ENCODE measurements around the gene SMARCB1. TPM values are rescaled to one million over a fixed set of nuclear protein-coding genes. Genes with fewer than 3 reads are reported as not detected.

Gene SMARCB1
- total RNA-seq, 1 experiment from 2014 or later = 88.2 TPM

DNA sequence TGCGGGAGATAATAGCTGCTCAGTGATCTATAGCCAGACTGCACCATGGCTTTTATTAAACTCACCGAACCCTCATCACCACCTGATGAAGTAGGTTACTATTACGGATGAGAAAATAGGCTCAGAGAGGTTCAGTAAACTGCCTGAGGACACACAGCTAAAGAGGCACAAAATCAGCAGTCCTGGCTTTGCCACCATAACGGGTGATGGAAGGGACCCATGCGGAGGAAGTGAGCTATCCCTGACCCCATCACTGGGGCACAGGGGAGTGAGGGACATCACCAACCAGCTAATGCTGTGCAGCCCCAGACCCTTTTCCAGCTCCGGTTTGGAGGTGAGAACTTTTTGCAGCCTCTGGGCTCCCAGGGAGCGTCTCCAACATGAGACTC is 59.3 kb downstream of the SMARCB1 start:
- no peak for DNase-seq
- intact Hi-C loops (cut with micrococcal nuclease; ENCODE audit: unreplicated experiment) = loop anchor here (5.0 kb wide), 2 partner anchors 79 to 304 kb away; partner anchors contain the start of gene CHCHD10
- peaks cover 21% of the 10 kb centered on the region for H3K27me3 Mint-ChIP-seq (ENCODE audit: unreplicated experiment)
- no TSS peak for BruUV-seq (replicated peaks)
- H3K4me1 Mint-ChIP-seq (ENCODE audit: low read depth, unreplicated experiment) = no peaks in the 10 kb centered on the region
- H3K9me3 Mint-ChIP-seq (ENCODE audit: low read depth, unreplicated experiment) = no peaks in the 10 kb centered on the region
- no peak overlapping the region for H3K27ac Mint-ChIP-seq (ENCODE audit: unreplicated experiment)
- H3K36me3 Mint-ChIP-seq (ENCODE audit: insufficient read depth, unreplicated experiment) = peaks cover 8% of the 10 kb centered on the region
- CTCF ChIA-PET = interaction anchor here (0.7 kb wide), 1 partner anchor 75 kb away, joined by 3 read pairs; no protein-coding TSS in a partner anchor
- TF ChIP-seq, protein P1, sequence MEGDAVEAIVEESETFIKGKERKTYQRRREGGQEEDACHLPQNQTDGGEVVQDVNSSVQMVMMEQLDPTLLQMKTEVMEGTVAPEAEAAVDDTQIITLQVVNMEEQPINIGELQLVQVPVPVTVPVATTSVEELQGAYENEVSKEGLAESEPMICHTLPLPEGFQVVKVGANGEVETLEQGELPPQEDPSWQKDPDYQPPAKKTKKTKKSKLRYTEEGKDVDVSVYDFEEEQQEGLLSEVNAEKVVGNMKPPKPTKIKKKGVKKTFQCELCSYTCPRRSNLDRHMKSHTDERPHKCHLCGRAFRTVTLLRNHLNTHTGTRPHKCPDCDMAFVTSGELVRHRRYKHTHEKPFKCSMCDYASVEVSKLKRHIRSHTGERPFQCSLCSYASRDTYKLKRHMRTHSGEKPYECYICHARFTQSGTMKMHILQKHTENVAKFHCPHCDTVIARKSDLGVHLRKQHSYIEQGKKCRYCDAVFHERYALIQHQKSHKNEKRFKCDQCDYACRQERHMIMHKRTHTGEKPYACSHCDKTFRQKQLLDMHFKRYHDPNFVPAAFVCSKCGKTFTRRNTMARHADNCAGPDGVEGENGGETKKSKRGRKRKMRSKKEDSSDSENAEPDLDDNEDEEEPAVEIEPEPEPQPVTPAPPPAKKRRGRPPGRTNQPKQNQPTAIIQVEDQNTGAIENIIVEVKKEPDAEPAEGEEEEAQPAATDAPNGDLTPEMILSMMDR (IDR thresholded peaks at IDR 0.05; ENCODE audit: unreplicated experiment) = no peak
- no peak overlapping the region for H3K4me3 Mint-ChIP-seq (ENCODE audit: low read depth, unreplicated experiment)

DNA sequence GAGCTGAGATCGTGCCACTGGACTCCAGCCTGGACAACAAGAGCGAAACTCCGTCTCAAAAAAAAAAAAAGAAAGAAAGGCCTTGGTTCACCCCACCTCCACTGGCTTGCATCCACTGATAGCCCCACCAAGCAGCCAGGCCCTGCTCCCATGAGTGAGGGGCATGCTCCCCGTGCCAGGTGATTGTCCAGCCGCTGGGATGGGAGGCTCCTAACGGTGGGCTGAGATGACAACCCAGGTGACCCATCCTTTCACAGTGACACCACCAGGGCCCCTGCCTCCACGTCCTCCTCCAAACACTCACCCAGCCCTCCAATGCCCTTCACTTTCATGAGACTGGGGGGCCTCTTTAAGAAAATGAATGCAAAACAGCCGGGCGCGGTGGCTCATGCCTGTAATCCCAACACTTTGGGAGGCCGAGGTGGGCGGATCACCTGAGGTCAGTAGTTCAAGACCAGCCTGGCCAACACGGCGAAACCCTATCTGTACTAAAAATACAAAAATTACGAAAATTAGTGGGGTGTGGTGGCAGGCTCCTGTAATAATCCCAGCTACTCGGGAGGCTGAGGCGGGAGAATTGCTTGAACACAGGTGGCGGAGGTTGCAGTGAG is 60.6 kb downstream of the SMARCB1 start:
- no peaks in the 10 kb centered on the region for H3K4me1 Mint-ChIP-seq (ENCODE audit: low read depth, unreplicated experiment)
- CTCF ChIA-PET = interaction anchor here (0.6 kb wide), 1 partner anchor 71 kb away, joined by 4 read pairs; no protein-coding TSS in a partner anchor
- H3K27ac Mint-ChIP-seq (ENCODE audit: unreplicated experiment) = no peak overlapping the region
- DNase-seq = no peak
- no peaks in the 10 kb centered on the region for H3K9me3 Mint-ChIP-seq (ENCODE audit: low read depth, unreplicated experiment)
- TF ChIP-seq, protein P1 (IDR thresholded peaks at IDR 0.05; ENCODE audit: unreplicated experiment) = no peak
- peaks cover 8% of the 10 kb centered on the region for H3K27me3 Mint-ChIP-seq (ENCODE audit: unreplicated experiment)
- H3K36me3 Mint-ChIP-seq (ENCODE audit: insufficient read depth, unreplicated experiment) = peaks cover 8% of the 10 kb centered on the region
- BruUV-seq (replicated peaks) = no TSS peak
- no peak overlapping the region for H3K4me3 Mint-ChIP-seq (ENCODE audit: low read depth, unreplicated experiment)
- intact Hi-C loops (cut with micrococcal nuclease; ENCODE audit: unreplicated experiment) = loop anchor here (5.0 kb wide), 2 partner anchors 80 to 305 kb away; partner anchors contain the start of gene CHCHD10

DNA sequence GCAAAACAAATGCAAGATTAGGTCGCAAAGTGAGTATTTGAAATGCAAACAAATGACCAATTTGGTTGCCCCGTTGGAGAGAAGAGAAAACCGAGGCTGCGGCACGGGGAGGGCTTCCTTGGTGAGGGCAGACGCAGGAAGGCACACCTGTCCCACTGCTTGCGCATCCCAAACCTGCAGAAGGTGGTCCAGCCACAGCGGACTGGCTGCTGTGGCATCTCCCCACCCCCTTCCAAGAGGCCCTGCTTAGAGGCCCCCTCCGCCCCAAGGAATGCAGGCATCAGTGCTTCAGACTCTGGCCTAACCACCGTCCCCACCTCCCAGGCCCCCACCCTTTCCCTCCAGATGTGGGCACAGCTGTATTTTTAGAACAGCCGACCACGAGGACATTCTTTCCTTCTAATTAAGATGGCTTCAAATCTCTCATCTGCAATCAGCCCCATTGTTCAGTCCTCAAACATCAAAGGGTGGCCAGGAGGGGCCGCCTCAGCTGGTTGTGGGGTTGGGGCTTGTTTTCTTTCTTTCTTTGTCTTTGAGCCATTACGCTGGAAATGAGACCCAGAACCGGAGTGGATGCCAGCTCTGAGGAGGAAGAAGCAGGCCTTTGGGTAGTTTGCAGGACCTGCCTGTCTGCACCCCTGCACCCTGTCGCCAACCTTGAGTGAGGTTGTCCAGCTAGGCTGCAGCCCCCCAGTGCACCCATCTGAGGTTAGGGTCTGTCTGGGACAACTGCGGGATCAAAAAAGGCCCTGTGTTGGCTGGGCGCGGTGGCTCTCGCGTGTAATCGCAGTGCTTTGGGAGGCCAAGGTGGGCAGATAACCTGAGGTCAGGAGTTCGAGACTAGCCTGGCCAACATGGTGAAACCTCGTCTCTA is 61.5 kb downstream of the SMARCB1 start:
- Mint-ChIP-seq H3K9me3 (ENCODE audit: low read depth, unreplicated experiment) (no peaks in the 10 kb centered on the region), H3K4me3 (ENCODE audit: low read depth, unreplicated experiment) (no peak overlapping the region), H3K27me3 (ENCODE audit: unreplicated experiment) (peaks cover 8% of the 10 kb centered on the region), H3K36me3 (ENCODE audit: insufficient read depth, unreplicated experiment) (peaks cover 8% of the 10 kb centered on the region), H3K27ac (ENCODE audit: unreplicated experiment) (no peak overlapping the region), H3K4me1 (ENCODE audit: low read depth, unreplicated experiment) (no peaks in the 10 kb centered on the region)
- no peak for DNase-seq
- TF ChIP-seq, protein P1 (IDR thresholded peaks at IDR 0.05; ENCODE audit: unreplicated experiment) = no peak
- CTCF ChIA-PET = no interaction called here
- intact Hi-C loops (cut with micrococcal nuclease; ENCODE audit: unreplicated experiment) = loop anchor here (5.0 kb wide), 2 partner anchors 81 to 306 kb away; partner anchors contain the start of gene CHCHD10
- no TSS peak for BruUV-seq (replicated peaks)
